Mesendoderm (in vitro differentiated cells): ENCODE data around the gene SRCIN1.

Source experiments
- DNase-seq: peaks from one replicate; pipeline ENCODE4 v3.0.0; 2013
- H2AK5ac ChIP-seq: 2 replicates; pipeline ENCODE4 v1.6.1; 2013; ENCODE audit warnings: low read length, inconsistent platforms
- H2BK120ac ChIP-seq: 2 replicates; pipeline ENCODE4 v1.6.1; 2013; ENCODE audit warnings: low read depth, mild to moderate bottlenecking, low read length, moderate library complexity, mixed read lengths
- H2BK15ac ChIP-seq: replicated peaks from 2 replicates; pipeline ENCODE4 v1.6.1; 2013; ENCODE audit warnings: low read depth, mild to moderate bottlenecking, moderate library complexity
- H2BK5ac ChIP-seq: 2 replicates; pipeline ENCODE4 v1.6.1; 2013; ENCODE audit warnings: low read length, inconsistent platforms
- H3K18ac ChIP-seq: 2 replicates; pipeline ENCODE4 v1.6.1; 2013; ENCODE audit warnings: mild to moderate bottlenecking, low read length, mixed read lengths
- H3K23ac ChIP-seq: one replicate; pipeline ENCODE4 v1.6.1; 2013; ENCODE audit warnings: low read length
- H3K27ac ChIP-seq: 2 replicates; pipeline ENCODE4 v1.5.1; 2013; ENCODE audit warnings: low read depth, mild to moderate bottlenecking, inconsistent platforms, low read length, moderate library complexity
- H3K27me3 ChIP-seq: 2 replicates; pipeline ENCODE4 v1.6.1; 2013; ENCODE audit warnings: low read length, control low read depth, mild to moderate bottlenecking, inconsistent platforms; ENCODE audit not compliant: insufficient read depth, poor library complexity
- H3K36me3 ChIP-seq: 2 replicates; pipeline ENCODE4 v1.6.1; 2013; ENCODE audit warnings: low read length, inconsistent platforms; ENCODE audit not compliant: control insufficient read depth, insufficient read depth
- H3K4ac ChIP-seq: one replicate; pipeline ENCODE4 v1.6.1; 2013; ENCODE audit warnings: low read depth, mild to moderate bottlenecking, low read length, moderate library complexity
- H3K4me1 ChIP-seq: 2 replicates; pipeline ENCODE4 v1.6.1; 2013; ENCODE audit warnings: low read depth, low read length, inconsistent platforms; ENCODE audit not compliant: control insufficient read depth
- H3K4me2 ChIP-seq: 2 replicates; pipeline ENCODE4 v1.6.1; 2013; ENCODE audit warnings: low read length
- H3K4me3 ChIP-seq: 2 replicates; pipeline ENCODE4 v1.5.1; 2013; ENCODE audit warnings: mild to moderate bottlenecking, low read length
- H3K56ac ChIP-seq: one replicate; pipeline ENCODE4 v1.6.1; 2013; ENCODE audit warnings: low read length
- H3K79me1 ChIP-seq: 2 replicates; pipeline ENCODE4 v1.6.1; 2013; ENCODE audit warnings: low read length, inconsistent platforms
- H3K79me2 ChIP-seq: 2 replicates; pipeline ENCODE4 v1.6.1; 2013; ENCODE audit warnings: mild to moderate bottlenecking, low read length; ENCODE audit not compliant: control insufficient read depth, insufficient read depth
- H3K9ac ChIP-seq: 2 replicates; pipeline ENCODE4 v1.6.1; 2013; ENCODE audit warnings: low read length, inconsistent platforms
- H4K5ac ChIP-seq: one replicate; pipeline ENCODE4 v1.6.1; 2013; ENCODE audit warnings: low read length
- H4K8ac ChIP-seq: one replicate; pipeline ENCODE4 v1.6.1; 2013; ENCODE audit warnings: low read depth, mild to moderate bottlenecking, control low read depth, low read length, moderate library complexity
- WGBS: extraction: QIAGEN DNeasy Blood & Tissue Kit; methylation state at CpG from one replicate; pipeline ENCODE4 v1.1.7; 2013; ENCODE audit warnings: low lambda C conversion rate, missing lambda C conversion rate; ENCODE audit not compliant: insufficient coverage; ENCODE audit errors: extremely low coverage; 5-methylcytosine and 5-hydroxymethylcytosine counted together

The SRCIN1 gene

GRCh38 chr17:38619451-38619795, 13.7 kb upstream of the SRCIN1 start:
- no peak overlapping the region for H3K27ac ChIP-seq
- H2BK5ac ChIP-seq, result no peak overlapping the region
- no peak overlapping the region for H2BK15ac ChIP-seq
- H3K18ac ChIP-seq, result no peak overlapping the region
- no peak overlapping the region for H3K9ac ChIP-seq
- H3K4me2 ChIP-seq, result no peak overlapping the region
- DNase-seq, result no peak
- no peak overlapping the region for H3K4me3 ChIP-seq
- H3K79me1 ChIP-seq, result no peaks in the 10 kb centered on the region
- no peak overlapping the region for H4K5ac ChIP-seq
- H2AK5ac ChIP-seq, result no peak overlapping the region
- no peak overlapping the region for H3K4ac ChIP-seq
- H3K23ac ChIP-seq, result no peak overlapping the region
- no peaks in the 10 kb centered on the region for H3K4me1 ChIP-seq
- no peaks in the 10 kb centered on the region for H3K79me2 ChIP-seq
- no peak overlapping the region for H2BK120ac ChIP-seq
- no peak overlapping the region for H4K8ac ChIP-seq
- WGBS, result no CpG with 5 or more reads among the region's 2 CpGs
- H3K56ac ChIP-seq, result no peak overlapping the region
- H3K27me3 ChIP-seq, result no peaks in the 10 kb centered on the region
- no peaks in the 10 kb centered on the region for H3K36me3 ChIP-seq

GRCh38 chr17:38617967-38618760, 12.4 kb upstream of the SRCIN1 start:
- no peaks in the 10 kb centered on the region for H3K27me3 ChIP-seq
- DNase-seq, result no peak
- no peak overlapping the region for H3K9ac ChIP-seq
- H3K4me2 ChIP-seq, result no peak overlapping the region
- no peaks in the 10 kb centered on the region for H3K79me1 ChIP-seq
- no peaks in the 10 kb centered on the region for H3K4me1 ChIP-seq
- H4K5ac ChIP-seq, result no peak overlapping the region
- H3K18ac ChIP-seq, result no peak overlapping the region
- H3K23ac ChIP-seq, result no peak overlapping the region
- no peak overlapping the region for H4K8ac ChIP-seq
- no peak overlapping the region for H2AK5ac ChIP-seq
- H2BK120ac ChIP-seq, result no peak overlapping the region
- H3K56ac ChIP-seq, result no peak overlapping the region
- no peaks in the 10 kb centered on the region for H3K79me2 ChIP-seq
- WGBS, result no CpG with 5 or more reads among the region's 11 CpGs
- no peaks in the 10 kb centered on the region for H3K36me3 ChIP-seq
- H3K27ac ChIP-seq, result no peak overlapping the region
- H3K4ac ChIP-seq, result no peak overlapping the region
- H2BK5ac ChIP-seq, result no peak overlapping the region
- H3K4me3 ChIP-seq, result no peak overlapping the region
- no peak overlapping the region for H2BK15ac ChIP-seq

- no peak for DNase-seq
- H2BK5ac ChIP-seq, result no peak overlapping the region
- no peaks in the 10 kb centered on the region for H3K79me2 ChIP-seq
- H3K4ac ChIP-seq, result no peak overlapping the region
- H3K56ac ChIP-seq, result no peak overlapping the region
- no peak overlapping the region for H2BK15ac ChIP-seq
- no peak overlapping the region for H3K27ac ChIP-seq
- H3K36me3 ChIP-seq, result no peaks in the 10 kb centered on the region
- no peak overlapping the region for H2AK5ac ChIP-seq
- no peak overlapping the region for H3K4me3 ChIP-seq
- H3K18ac ChIP-seq, result no peak overlapping the region
- no peak overlapping the region for H3K4me2 ChIP-seq
- H2BK120ac ChIP-seq, result no peak overlapping the region
- no peak overlapping the region for H3K23ac ChIP-seq
- no peaks in the 10 kb centered on the region for H3K79me1 ChIP-seq
- no peak overlapping the region for H4K5ac ChIP-seq
- no peaks in the 10 kb centered on the region for H3K4me1 ChIP-seq
- no peak overlapping the region for H3K9ac ChIP-seq
- H3K27me3 ChIP-seq, result no peaks in the 10 kb centered on the region
- no CpG with 5 or more reads among the region's 19 CpGs for WGBS
- no peak overlapping the region for H4K8ac ChIP-seq
These were observed 11.5 kb upstream of the SRCIN1 start for GRCh38 chr17:38617074-38617860.

GRCh38 chr17:38616361-38616760, 10.6 kb upstream of the SRCIN1 start:
- Histone ChIP-seq H3K36me3 (no peaks in the 10 kb centered on the region), H3K18ac (no peak overlapping the region), H3K79me1 (no peaks in the 10 kb centered on the region), H3K27me3 (no peaks in the 10 kb centered on the region), H3K4me1 (no peaks in the 10 kb centered on the region), H3K4me2 (no peak overlapping the region), H2BK15ac (no peak overlapping the region), H3K23ac (no peak overlapping the region), H4K5ac (no peak overlapping the region), H2BK120ac (no peak overlapping the region), H3K9ac (no peak overlapping the region), H2AK5ac (no peak overlapping the region), H4K8ac (no peak overlapping the region), H3K4me3 (no peak overlapping the region), H3K4ac (no peak overlapping the region), H2BK5ac (no peak overlapping the region), H3K79me2 (no peaks in the 10 kb centered on the region), H3K27ac (no peak overlapping the region), H3K56ac (no peak overlapping the region)
- no CpG with 5 or more reads among the region's 5 CpGs for WGBS
- DNase-seq, result no peak

GRCh38 chr17:38613981-38614779, 8.4 kb upstream of the SRCIN1 start:
- no peak overlapping the region for H3K4ac ChIP-seq
- no CpG with 5 or more reads among the region's 7 CpGs for WGBS
- H2AK5ac ChIP-seq, result no peak overlapping the region
- H2BK120ac ChIP-seq, result no peak overlapping the region
- no peak overlapping the region for H4K5ac ChIP-seq
- no peaks in the 10 kb centered on the region for H3K27me3 ChIP-seq
- no peaks in the 10 kb centered on the region for H3K36me3 ChIP-seq
- DNase-seq, result no peak
- H3K4me3 ChIP-seq, result no peak overlapping the region
- no peak overlapping the region for H3K18ac ChIP-seq
- no peak overlapping the region for H3K27ac ChIP-seq
- no peak overlapping the region for H3K56ac ChIP-seq
- H3K4me1 ChIP-seq, result peaks cover 3% of the 10 kb centered on the region
- no peak overlapping the region for H2BK5ac ChIP-seq
- H2BK15ac ChIP-seq, result no peak overlapping the region
- no peak overlapping the region for H4K8ac ChIP-seq
- H3K23ac ChIP-seq, result no peak overlapping the region
- no peaks in the 10 kb centered on the region for H3K79me1 ChIP-seq
- no peak overlapping the region for H3K9ac ChIP-seq
- no peaks in the 10 kb centered on the region for H3K79me2 ChIP-seq
- no peak overlapping the region for H3K4me2 ChIP-seq
